Upper lobe of right lung (tissue), 1 donor: ENCODE results near the gene MOSMO. TPM values are rescaled to one million over a fixed set of nuclear protein-coding genes. Genes with fewer than 3 reads are reported as not detected.
"Not testable (repeated sequence)": the region's sequence is repeated elsewhere in the genome, so short reads cannot be mapped to it uniquely, and the experiment has no call there.

Experiments used
- ATAC-seq: fragments of 200-7000 bp; cut with Tn5 transposase; one replicate; pipeline ENCODE4 v1.9.1; 2020; ENCODE audit warnings: mild to moderate bottlenecking, moderate library complexity
- DNase-seq: peaks from one replicate; pipeline ENCODE4 v3.0.0-alpha.2; 2020
- H3K27ac ChIP-seq: fragments of 200-600 bp; one replicate; pipeline ENCODE4 v1.8.0; 2022
- H3K27me3 ChIP-seq: fragments of 200-600 bp; one replicate; pipeline ENCODE4 v1.8.0; 2022; ENCODE audit warnings: mild to moderate bottlenecking
- H3K36me3 ChIP-seq: fragments of 200-600 bp; one replicate; pipeline ENCODE4 v1.8.0; 2022
- H3K4me1 ChIP-seq: fragments of 200-600 bp; one replicate; pipeline ENCODE4 v1.8.0; 2022
- H3K4me3 ChIP-seq: fragments of 200-600 bp; one replicate; pipeline ENCODE4 v1.8.0; 2022; ENCODE audit warnings: mild to moderate bottlenecking
- H3K9me3 ChIP-seq: fragments of 200-600 bp; one replicate; pipeline ENCODE4 v1.8.0; 2022
- intact Hi-C: fragments of 100-400 bp; cut with DNase I; formaldehyde crosslinking; loops from one replicate; pipeline ENCODE4 v1.11.0; 2022
- total RNA-seq: library from RNA; stranded (reverse); fragmentation: NEBNext Ultra II Directional; extraction: Animal tissue kit (Norgen Biotek cat#: 25700); gene quantifications from one replicate; pipeline ENCODE4 v1.2.1, GENCODE V29; 2021
- TF ChIP-seq, protein P1 (sequence below): fragments of 200-600 bp; IDR thresholded peaks from one replicate; pipeline ENCODE4 v1.8.0; 2022; ENCODE audit warnings: antibody characterized with exemption
- donor health status: DM: no; HTN: yes; CAD: no; lungs with severe emphysema.

MOSMO gene
- total RNA-seq, 1 donor from 2014 or later, result 11.4 TPM

GRCh38 chr16:22109258-22109898 lies 101.5 kb downstream of the MOSMO start:
- DNase-seq, result no peak
- H3K9me3 ChIP-seq, result no peaks in the 10 kb centered on the region
- no peak overlapping the region for H3K4me3 ChIP-seq
- TF ChIP-seq, protein P1, sequence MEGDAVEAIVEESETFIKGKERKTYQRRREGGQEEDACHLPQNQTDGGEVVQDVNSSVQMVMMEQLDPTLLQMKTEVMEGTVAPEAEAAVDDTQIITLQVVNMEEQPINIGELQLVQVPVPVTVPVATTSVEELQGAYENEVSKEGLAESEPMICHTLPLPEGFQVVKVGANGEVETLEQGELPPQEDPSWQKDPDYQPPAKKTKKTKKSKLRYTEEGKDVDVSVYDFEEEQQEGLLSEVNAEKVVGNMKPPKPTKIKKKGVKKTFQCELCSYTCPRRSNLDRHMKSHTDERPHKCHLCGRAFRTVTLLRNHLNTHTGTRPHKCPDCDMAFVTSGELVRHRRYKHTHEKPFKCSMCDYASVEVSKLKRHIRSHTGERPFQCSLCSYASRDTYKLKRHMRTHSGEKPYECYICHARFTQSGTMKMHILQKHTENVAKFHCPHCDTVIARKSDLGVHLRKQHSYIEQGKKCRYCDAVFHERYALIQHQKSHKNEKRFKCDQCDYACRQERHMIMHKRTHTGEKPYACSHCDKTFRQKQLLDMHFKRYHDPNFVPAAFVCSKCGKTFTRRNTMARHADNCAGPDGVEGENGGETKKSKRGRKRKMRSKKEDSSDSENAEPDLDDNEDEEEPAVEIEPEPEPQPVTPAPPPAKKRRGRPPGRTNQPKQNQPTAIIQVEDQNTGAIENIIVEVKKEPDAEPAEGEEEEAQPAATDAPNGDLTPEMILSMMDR, result no peak
- H3K27me3 ChIP-seq, result no peaks in the 10 kb centered on the region
- ATAC-seq, result no peak
- H3K36me3 ChIP-seq, result no peaks in the 10 kb centered on the region
- no peak overlapping the region for H3K27ac ChIP-seq
- intact Hi-C loops, result loop anchor here (10.0 kb wide), 1 partner anchor 75 kb away; no protein-coding TSS in a partner anchor
- no peaks in the 10 kb centered on the region for H3K4me1 ChIP-seq

DNA sequence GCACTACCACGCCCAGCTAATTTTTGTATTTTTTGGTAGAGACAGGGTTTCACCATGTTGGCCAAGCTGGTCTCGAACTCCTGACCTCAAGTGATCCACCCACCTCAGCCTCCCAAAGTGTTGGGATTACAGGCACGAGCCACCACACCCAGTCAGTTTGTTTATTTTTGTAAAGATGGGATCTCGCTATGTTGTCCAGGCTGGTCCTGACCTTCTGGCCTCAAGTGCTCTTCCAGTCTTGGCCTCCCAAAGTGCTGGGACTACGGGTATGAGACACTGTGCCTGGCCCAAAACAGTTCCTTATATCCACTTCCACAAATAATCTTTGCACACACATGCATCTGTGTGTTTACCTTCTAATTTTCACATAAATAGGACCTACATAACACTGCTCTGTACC lies 103.7 kb downstream of the MOSMO start:
- ATAC-seq, H3K36me3 ChIP-seq, intact Hi-C loops, H3K4me3 ChIP-seq, DNase-seq, H3K27me3 ChIP-seq, H3K4me1 ChIP-seq, H3K9me3 ChIP-seq, H3K27ac ChIP-seq: not testable (repeated sequence)

DNA sequence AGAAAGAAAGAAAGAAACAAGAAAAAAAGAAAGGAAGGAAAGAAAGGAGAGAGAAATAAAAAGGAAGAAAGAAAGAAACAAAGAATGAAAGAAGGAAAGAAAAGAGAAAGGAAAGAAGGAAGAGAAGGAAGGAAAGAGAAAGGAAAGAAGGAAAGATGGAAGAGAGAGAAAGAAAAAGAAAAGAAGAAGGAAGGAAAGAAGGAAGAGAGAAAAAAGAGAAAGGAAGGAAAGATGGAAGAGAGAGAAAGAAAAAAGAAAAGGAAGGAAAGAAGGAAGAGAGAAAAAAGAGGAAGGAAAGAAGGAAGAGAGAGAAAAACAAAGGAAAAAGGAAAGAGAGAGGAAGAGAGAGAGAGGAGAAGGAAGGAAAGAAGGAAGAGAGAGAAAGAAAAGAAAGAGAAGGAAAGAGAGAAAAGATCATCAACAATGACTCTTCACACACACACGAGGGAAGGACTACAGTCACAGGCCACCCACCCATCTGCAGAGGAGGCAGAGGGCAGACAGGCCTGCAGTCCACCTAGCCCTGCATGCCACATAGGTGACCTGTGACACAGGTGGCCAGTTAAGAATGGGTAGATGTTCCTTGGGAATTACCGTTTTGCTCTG lies 108.3 kb downstream of the MOSMO start:
- intact Hi-C loops, result no loop called here
- Histone ChIP-seq H3K27me3 (no peaks in the 10 kb centered on the region), H3K36me3 (no peaks in the 10 kb centered on the region), H3K4me1 (no peaks in the 10 kb centered on the region), H3K9me3 (no peaks in the 10 kb centered on the region), H3K4me3 (no peak overlapping the region), H3K27ac (no peak overlapping the region)
- TF ChIP-seq, protein P1, result no peak
- DNase-seq (no peak), ATAC-seq (no peak)

DNA sequence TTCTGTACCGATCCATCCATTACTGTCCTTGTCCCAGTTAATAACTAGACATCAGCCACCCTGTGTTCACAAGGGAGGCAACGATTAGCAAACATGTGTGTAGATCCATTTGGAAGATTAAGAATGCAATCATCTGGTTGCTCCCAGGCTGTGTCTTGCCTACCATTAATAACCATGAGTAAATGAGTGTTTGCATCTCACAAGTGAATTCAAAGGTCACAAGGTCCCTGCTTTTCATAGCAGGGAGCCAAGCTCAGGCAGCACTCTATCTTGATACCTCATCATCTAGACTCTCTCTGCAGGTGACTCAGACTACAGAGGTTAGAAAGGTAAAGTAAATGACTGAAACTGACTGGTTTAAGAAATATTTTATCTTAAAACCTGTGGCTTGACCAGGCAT lies 109.7 kb downstream of the MOSMO start:
- H3K36me3 ChIP-seq, result no peaks in the 10 kb centered on the region
- no peak for DNase-seq
- no peak for ATAC-seq
- H3K27me3 ChIP-seq, result no peaks in the 10 kb centered on the region
- no peak overlapping the region for H3K27ac ChIP-seq
- H3K9me3 ChIP-seq, result no peaks in the 10 kb centered on the region
- intact Hi-C loops, result no loop called here
- TF ChIP-seq, protein P1, result no peak
- no peak overlapping the region for H3K4me3 ChIP-seq
- no peaks in the 10 kb centered on the region for H3K4me1 ChIP-seq

DNA sequence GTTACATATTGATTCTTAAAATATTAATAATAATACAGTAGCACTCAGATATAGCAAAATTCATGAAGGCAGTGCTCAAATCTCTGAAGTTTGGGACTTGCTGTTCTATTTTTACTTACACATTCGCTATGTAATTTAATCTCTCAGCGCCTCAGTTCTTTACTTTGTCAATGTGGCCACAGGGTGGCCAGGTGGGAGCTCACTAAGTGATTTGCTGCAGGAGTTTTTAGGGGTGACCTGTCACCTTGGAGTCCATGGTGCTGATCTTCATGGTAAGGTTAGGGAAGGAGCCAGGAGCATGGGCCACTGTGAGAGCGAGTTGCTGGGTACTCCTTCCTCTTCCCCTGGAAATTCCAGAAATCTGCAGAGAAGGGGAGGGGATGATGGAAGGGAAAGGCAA lies 112.5 kb downstream of the MOSMO start:
- H3K36me3 ChIP-seq, result no peaks in the 10 kb centered on the region
- H3K9me3 ChIP-seq, result no peaks in the 10 kb centered on the region
- no peak for DNase-seq
- intact Hi-C loops, result no loop called here
- TF ChIP-seq, protein P1, result no peak
- no peak overlapping the region for H3K4me3 ChIP-seq
- no peaks in the 10 kb centered on the region for H3K4me1 ChIP-seq
- H3K27ac ChIP-seq, result no peak overlapping the region
- no peaks in the 10 kb centered on the region for H3K27me3 ChIP-seq
- ATAC-seq, result no peak

GRCh38 chr16:22122239-22122638 lies 114.3 kb downstream of the MOSMO start:
- Histone ChIP-seq H3K27ac (no peak overlapping the region), H3K9me3 (no peaks in the 10 kb centered on the region), H3K4me3 (no peak overlapping the region), H3K4me1 (no peaks in the 10 kb centered on the region), H3K36me3 (no peaks in the 10 kb centered on the region), H3K27me3 (no peaks in the 10 kb centered on the region)
- no peak for ATAC-seq
- TF ChIP-seq, protein P1, result no peak
- intact Hi-C loops, result no loop called here
- no peak for DNase-seq
